ENCODE results near the gene RTN1.

DNA sequence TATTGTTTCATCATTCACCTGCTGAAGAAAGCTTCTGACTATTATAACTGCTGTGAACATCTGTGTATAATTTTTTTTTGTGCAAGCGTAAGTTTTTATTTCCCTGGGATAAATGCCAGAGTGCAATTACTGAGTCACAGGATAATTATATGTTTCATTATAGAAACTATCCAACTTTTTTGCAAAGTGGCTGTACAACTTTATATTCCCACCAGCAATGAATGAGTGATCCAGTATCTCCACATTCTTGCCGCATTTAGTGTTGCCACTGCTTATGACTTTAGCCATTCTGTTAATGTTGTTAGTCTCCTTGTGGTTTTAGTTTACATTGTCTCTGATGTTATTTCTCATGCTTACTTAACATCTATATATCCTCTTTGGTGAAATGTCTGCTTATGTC is 205.8 kb downstream of the RTN1 start:
- no peak for TF ChIP-seq CTCF (IDR thresholded peaks at IDR 0.05)
- no peak for TF ChIP-seq POLR2A (IDR thresholded peaks at IDR 0.05)
- TF ChIP-seq EP300 (IDR thresholded peaks at IDR 0.05) = no peak

All from suprapubic skin (tissue), 3 donors.